ENCODE measurements around the gene CTNNA3.

The CTNNA3 gene

GRCh38 chr10:67045404-67045803, 650.6 kb downstream of the CTNNA3 start:
- Mint-ChIP-seq H3K27ac (no peak overlapping the region), H3K4me3 (no peak overlapping the region), H3K27me3 (no peaks in the 10 kb centered on the region)

GRCh38 chr10:67043041-67043440, 653.0 kb downstream of the CTNNA3 start:
- no peak overlapping the region for H3K27ac Mint-ChIP-seq
- no peaks in the 10 kb centered on the region for H3K36me3 Mint-ChIP-seq
- no peak overlapping the region for H3K4me3 Mint-ChIP-seq
- no peaks in the 10 kb centered on the region for H3K4me1 Mint-ChIP-seq (ENCODE audit: low read depth)
- H3K27me3 Mint-ChIP-seq = no peaks in the 10 kb centered on the region
- H3K9me3 Mint-ChIP-seq (ENCODE audit: low read depth) = no peaks in the 10 kb centered on the region

More at GRCh38 chr10:67045404-67045803, 650.6 kb downstream of the CTNNA3 start:
- H3K36me3 Mint-ChIP-seq = no peaks in the 10 kb centered on the region
- H3K4me1 Mint-ChIP-seq (ENCODE audit: low read depth) = no peaks in the 10 kb centered on the region
- no peaks in the 10 kb centered on the region for H3K9me3 Mint-ChIP-seq (ENCODE audit: low read depth)

GRCh38 chr10:67036808-67037207, 659.2 kb downstream of the CTNNA3 start:
- Mint-ChIP-seq H3K4me1 (ENCODE audit: low read depth) (no peaks in the 10 kb centered on the region), H3K27me3 (no peaks in the 10 kb centered on the region), H3K27ac (no peak overlapping the region), H3K4me3 (no peak overlapping the region), H3K9me3 (ENCODE audit: low read depth) (no peaks in the 10 kb centered on the region), H3K36me3 (no peaks in the 10 kb centered on the region)

- Mint-ChIP-seq H3K9me3 (ENCODE audit: low read depth) (no peaks in the 10 kb centered on the region), H3K4me1 (ENCODE audit: low read depth) (no peaks in the 10 kb centered on the region), H3K27ac (no peak overlapping the region), H3K36me3 (no peaks in the 10 kb centered on the region), H3K27me3 (no peaks in the 10 kb centered on the region), H3K4me3 (no peak overlapping the region)
Measured at GRCh38 chr10:67033878-67034277, 662.1 kb downstream of the CTNNA3 start.

GRCh38 chr10:67022099-67022498, 673.9 kb downstream of the CTNNA3 start:
- Mint-ChIP-seq H3K4me3 (no peak overlapping the region), H3K9me3 (ENCODE audit: low read depth) (peaks cover 10% of the 10 kb centered on the region), H3K36me3 (no peaks in the 10 kb centered on the region), H3K27me3 (peaks cover 1% of the 10 kb centered on the region), H3K4me1 (ENCODE audit: low read depth) (no peaks in the 10 kb centered on the region), H3K27ac (no peak overlapping the region)

- Mint-ChIP-seq H3K27me3 (peaks cover 1% of the 10 kb centered on the region), H3K27ac (no peak overlapping the region), H3K9me3 (ENCODE audit: low read depth) (peaks cover 10% of the 10 kb centered on the region), H3K4me1 (ENCODE audit: low read depth) (no peaks in the 10 kb centered on the region), H3K36me3 (no peaks in the 10 kb centered on the region), H3K4me3 (no peak overlapping the region)
Measured at GRCh38 chr10:67017218-67017617, 678.8 kb downstream of the CTNNA3 start.

- Mint-ChIP-seq H3K36me3 (no peaks in the 10 kb centered on the region), H3K27ac (no peak overlapping the region), H3K27me3 (peaks cover 1% of the 10 kb centered on the region), H3K4me3 (no peak overlapping the region), H3K9me3 (ENCODE audit: low read depth) (peaks cover 5% of the 10 kb centered on the region), H3K4me1 (ENCODE audit: low read depth) (no peaks in the 10 kb centered on the region)
Measured at GRCh38 chr10:67015225-67015624, 680.8 kb downstream of the CTNNA3 start.

- Mint-ChIP-seq H3K4me3 (no peak overlapping the region), H3K27me3 (peaks cover 2% of the 10 kb centered on the region), H3K27ac (no peak overlapping the region), H3K4me1 (ENCODE audit: low read depth) (no peaks in the 10 kb centered on the region), H3K36me3 (no peaks in the 10 kb centered on the region), H3K9me3 (ENCODE audit: low read depth) (no peaks in the 10 kb centered on the region)
Measured at GRCh38 chr10:67011981-67012380, 684.0 kb downstream of the CTNNA3 start.

- Mint-ChIP-seq H3K4me3 (no peak overlapping the region), H3K4me1 (ENCODE audit: low read depth) (no peaks in the 10 kb centered on the region), H3K9me3 (ENCODE audit: low read depth) (no peaks in the 10 kb centered on the region), H3K27ac (no peak overlapping the region), H3K36me3 (no peaks in the 10 kb centered on the region), H3K27me3 (peaks cover 2% of the 10 kb centered on the region)
Measured at GRCh38 chr10:67011480-67011879, 684.5 kb downstream of the CTNNA3 start.

- Mint-ChIP-seq H3K9me3 (ENCODE audit: low read depth) (no peaks in the 10 kb centered on the region), H3K27me3 (peaks cover 2% of the 10 kb centered on the region), H3K36me3 (no peaks in the 10 kb centered on the region)
Measured at GRCh38 chr10:67005981-67006380, 690.0 kb downstream of the CTNNA3 start.

GRCh38 chr10:67004690-67005089, 691.3 kb downstream of the CTNNA3 start:
- no peaks in the 10 kb centered on the region for H3K9me3 Mint-ChIP-seq (ENCODE audit: low read depth)
- peaks cover 1% of the 10 kb centered on the region for H3K27me3 Mint-ChIP-seq
- H3K36me3 Mint-ChIP-seq = no peaks in the 10 kb centered on the region
- H3K4me3 Mint-ChIP-seq = no peak overlapping the region
- H3K4me1 Mint-ChIP-seq (ENCODE audit: low read depth) = no peaks in the 10 kb centered on the region
- no peak overlapping the region for H3K27ac Mint-ChIP-seq

More at GRCh38 chr10:67005981-67006380, 690.0 kb downstream of the CTNNA3 start:
- Mint-ChIP-seq H3K4me3 (no peak overlapping the region), H3K27ac (no peak overlapping the region), H3K4me1 (ENCODE audit: low read depth) (no peaks in the 10 kb centered on the region)

GRCh38 chr10:66999762-67000545, 696.0 kb downstream of the CTNNA3 start:
- Mint-ChIP-seq H3K27ac (no peak overlapping the region), H3K27me3 (no peaks in the 10 kb centered on the region), H3K9me3 (ENCODE audit: low read depth) (no peaks in the 10 kb centered on the region), H3K36me3 (no peaks in the 10 kb centered on the region), H3K4me1 (ENCODE audit: low read depth) (no peaks in the 10 kb centered on the region), H3K4me3 (no peak overlapping the region)

- Mint-ChIP-seq H3K9me3 (ENCODE audit: low read depth) (no peaks in the 10 kb centered on the region), H3K4me1 (ENCODE audit: low read depth) (no peaks in the 10 kb centered on the region), H3K4me3 (no peak overlapping the region), H3K36me3 (no peaks in the 10 kb centered on the region), H3K27me3 (no peaks in the 10 kb centered on the region), H3K27ac (no peak overlapping the region)
Measured at GRCh38 chr10:66996996-66997395, 699.0 kb downstream of the CTNNA3 start.

- Mint-ChIP-seq H3K4me3 (no peak overlapping the region), H3K36me3 (no peaks in the 10 kb centered on the region), H3K27ac (no peak overlapping the region), H3K4me1 (ENCODE audit: low read depth) (no peaks in the 10 kb centered on the region), H3K27me3 (no peaks in the 10 kb centered on the region), H3K9me3 (ENCODE audit: low read depth) (no peaks in the 10 kb centered on the region)
Measured at GRCh38 chr10:66990143-66990830, 705.7 kb downstream of the CTNNA3 start.

- Mint-ChIP-seq H3K36me3 (no peaks in the 10 kb centered on the region), H3K27ac (no peak overlapping the region), H3K9me3 (ENCODE audit: low read depth) (peaks cover 3% of the 10 kb centered on the region), H3K4me1 (ENCODE audit: low read depth) (no peaks in the 10 kb centered on the region), H3K27me3 (no peaks in the 10 kb centered on the region), H3K4me3 (no peak overlapping the region)
Measured at GRCh38 chr10:66983475-66983818, 712.5 kb downstream of the CTNNA3 start.
